SK-N-SH (cell line): ENCODE results near the gene CD22. TPM values are rescaled to one million over a fixed set of nuclear protein-coding genes. Genes with fewer than 3 reads are reported as not detected.

Experiments
- CTCF ChIA-PET: fragments of 300-600, 350-600 bp; formaldehyde crosslinking; extraction: SDS; loops from one replicate; lab custom pipeline; 2021; lab: Yijun Ruan, JAX
- POLR2A ChIA-PET: fragments of 350-600 bp; sonication (Branson Sonifier 250); formaldehyde crosslinking; extraction: SDS; loops from one replicate; lab custom pipeline; 2020; ENCODE audit warnings: antibody characterized with exemption, inconsistent platforms; lab: Yijun Ruan, JAX
- DNase-seq: peaks from one replicate; pipeline ENCODE4 v3.0.0; 2012
- H2AFZ ChIP-seq: fragments of 200-600 bp; sonication (generic); 2 replicates; pipeline ENCODE4 v1.8.1; 2016; ENCODE audit warnings: antibody characterized with exemption, mild to moderate bottlenecking, low read depth
- H3F3A ChIP-seq: fragments of 200-600 bp; sonication (generic); replicated peaks from 2 replicates; pipeline ENCODE3; 2016; ENCODE audit warnings: antibody characterized with exemption, mild to moderate bottlenecking; ENCODE audit not compliant: insufficient read depth
- H3K27ac ChIP-seq, 2 experiments: fragments of 200-500 bp in 1 of 2; fragments of 200-600 bp in 1 of 2; sonication (Bioruptor generic) in 1 of 2; sonication (generic), shearing (Covaris generic) in 1 of 2; 2 replicates each; pipeline versions ENCODE4 v1.5.1 to v1.6.1; 2014 to 2016; ENCODE audit warnings: low read depth in 2 of 2, inconsistent platforms in 1 of 2, low read length in 1 of 2, mild to moderate bottlenecking in 1 of 2, mixed read lengths in 1 of 2
- H3K27me3 ChIP-seq: fragments of 200-600 bp; sonication (generic), shearing (Covaris generic); 2 replicates; pipeline ENCODE4 v1.6.1; 2016; ENCODE audit warnings: mixed run types; ENCODE audit not compliant: insufficient read depth
- H3K36me3 ChIP-seq, 2 experiments: fragments of 200-500 bp in 1 of 2; fragments of 200-600 bp in 1 of 2; sonication (Bioruptor generic) in 1 of 2; sonication (generic) in 1 of 2; replicated peaks in 1 of 2; 2 replicates each; pipeline versions ENCODE3 to v1.5.1; 2014 to 2016; ENCODE audit warnings: low read length in 1 of 2, mild to moderate bottlenecking in 1 of 2; ENCODE audit not compliant: insufficient read depth in 2 of 2, control insufficient read depth in 1 of 2
- H3K4me1 ChIP-seq, 2 experiments: fragments of 200-500 bp in 1 of 2; fragments of 200-600 bp in 1 of 2; sonication (Bioruptor generic) in 1 of 2; sonication (generic), shearing (Covaris generic) in 1 of 2; 2 replicates each; pipeline versions ENCODE4 v1.5.1 to v1.6.1; 2014 to 2016; ENCODE audit warnings: low read depth in 1 of 2, low read length in 1 of 2, mixed run types in 1 of 2; ENCODE audit not compliant: insufficient read depth in 2 of 2, control insufficient read depth in 1 of 2
- H3K4me2 ChIP-seq: fragments of 200-600 bp; sonication (generic), shearing (Covaris generic); 2 replicates; pipeline ENCODE4 v1.6.1; 2017; ENCODE audit warnings: mixed run types
- H3K4me3 ChIP-seq, 2 experiments: fragments of 200-500 bp in 1 of 2; fragments of 200-600 bp in 1 of 2; sonication (Bioruptor generic) in 1 of 2; sonication (generic), shearing (Covaris generic) in 1 of 2; 2 replicates each; pipeline versions ENCODE4 v1.5.1 to v1.8.1; 2014 to 2016; ENCODE audit warnings: low read depth in 2 of 2, inconsistent platforms in 1 of 2, low read length in 1 of 2, mild to moderate bottlenecking in 1 of 2, mixed read lengths in 1 of 2, moderate library complexity in 1 of 2
- H3K79me2 ChIP-seq: fragments of 200-600 bp; sonication (generic); 2 replicates; pipeline ENCODE4 v1.8.1; 2017; ENCODE audit warnings: mild to moderate bottlenecking; ENCODE audit not compliant: insufficient read depth
- H3K9ac ChIP-seq: fragments of 200-600 bp; sonication (generic); 2 replicates; pipeline ENCODE4 v1.6.1; 2017; ENCODE audit warnings: mixed run types
- H3K9me2 ChIP-seq: fragments of 200-600 bp; sonication (generic); 2 replicates; pipeline ENCODE4 v1.6.1; 2017; ENCODE audit warnings: mixed run types
- H3K9me3 ChIP-seq: fragments of 200-600 bp; sonication (generic); 2 replicates; pipeline ENCODE4 v1.6.1; 2017; ENCODE audit warnings: mixed run types, mild to moderate bottlenecking, moderate library complexity
- H4K20me1 ChIP-seq: fragments of 200-600 bp; sonication (generic); 2 replicates; pipeline ENCODE4 v1.6.1; 2017; ENCODE audit warnings: mild to moderate bottlenecking, mixed run types; ENCODE audit not compliant: insufficient read depth
- CHD2 ChIP-seq: fragments of 150-350 bp; IDR thresholded peaks from 2 replicates; pipeline ENCODE4 v1.6.1; 2018; ENCODE audit warnings: low read length; ENCODE audit not compliant: partially characterized antibody
- CTCF ChIP-seq: fragments of 200-600 bp; sonication (generic); IDR thresholded peaks from 2 replicates; pipeline ENCODE4 v1.6.1; 2017; ENCODE audit warnings: antibody characterized with exemption, mild to moderate bottlenecking, moderate library complexity
- EP300 ChIP-seq, 2 experiments: IDR thresholded peaks; 2 replicates each; pipeline versions ENCODE4 v1.4.0 to v1.6.1; 2012; ENCODE audit warnings: borderline replicate concordance in 1 of 2, low read depth in 1 of 2, low read length in 1 of 2
- GABPA ChIP-seq: IDR thresholded peaks from 2 replicates; pipeline ENCODE4 v1.4.0; 2012; ENCODE audit warnings: low read depth, mild to moderate bottlenecking
- MAX ChIP-seq: IDR thresholded peaks from 2 replicates; pipeline ENCODE4 v1.4.0; 2012; ENCODE audit warnings: low read depth
- MXI1 ChIP-seq: IDR thresholded peaks from 2 replicates; pipeline ENCODE4 v1.6.1; 2012; ENCODE audit warnings: mild to moderate bottlenecking, low read depth, low read length, improper control_type of control experiment
- NFIC ChIP-seq: IDR thresholded peaks from 2 replicates; pipeline ENCODE4 v1.4.0; 2012; ENCODE audit warnings: borderline replicate concordance
- NRF1 ChIP-seq: IDR thresholded peaks from 2 replicates; pipeline ENCODE4 v1.6.1; 2012; ENCODE audit warnings: low read depth, mild to moderate bottlenecking, low read length
- PBX3 ChIP-seq: IDR thresholded peaks from 2 replicates; pipeline ENCODE4; 2012
- POLR2AphosphoS5 ChIP-seq: IDR thresholded peaks from 2 replicates; pipeline ENCODE4 v1.6.1; 2012; ENCODE audit warnings: low read depth, low read length
- RAD21 ChIP-seq: IDR thresholded peaks from 2 replicates; pipeline ENCODE4 v1.6.1; 2012; ENCODE audit warnings: mild to moderate bottlenecking, low read length
- RCOR1 ChIP-seq: fragments of 150-350 bp; IDR thresholded peaks from 2 replicates; pipeline ENCODE4 v1.6.1; 2017; ENCODE audit warnings: antibody characterized with exemption, low read length
- RFX5 ChIP-seq: IDR thresholded peaks from 2 replicates; pipeline ENCODE4 v1.6.1; 2012; ENCODE audit warnings: mild to moderate bottlenecking, improper control_type of control experiment, low read length
- SMC3 ChIP-seq: IDR thresholded peaks from 2 replicates; pipeline ENCODE4 v1.6.1; 2012; ENCODE audit warnings: low read depth, low read length, improper control_type of control experiment
- TAF1 ChIP-seq: IDR thresholded peaks from 2 replicates; pipeline ENCODE4 v1.6.1; 2012; ENCODE audit warnings: low read depth, mild to moderate bottlenecking, low read length, moderate library complexity, borderline replicate concordance
- USF1 ChIP-seq: IDR thresholded peaks from 2 replicates; pipeline ENCODE4 v1.4.0; 2012; ENCODE audit warnings: low read depth, borderline replicate concordance
- USF2 ChIP-seq: fragments of 150-350 bp; IDR thresholded peaks from 2 replicates; pipeline ENCODE4 v1.6.1; 2017; ENCODE audit warnings: antibody characterized with exemption, low read length, low read depth, borderline replicate concordance
- YY1 ChIP-seq: IDR thresholded peaks from 2 replicates; pipeline ENCODE4 v1.4.0; 2012; ENCODE audit warnings: low read depth, mild to moderate bottlenecking
- WGBS: methylation state at CpG from one replicate; pipeline ENCODE4 v1.1.6; 2017; ENCODE audit warnings: low lambda C conversion rate; 5-methylcytosine and 5-hydroxymethylcytosine counted together
- polyA plus RNA-seq, 3 experiments: library from polyadenylated mRNA; depleted of rRNA; stranded (reverse); fragments of >200 nt; gene quantifications; 2 replicates each; pipeline ENCODE4 v1.2.3, GENCODE V29; 2012

Gene CD22
- polyA plus RNA-seq, 1 of the 3 experiments (the other 2 are of a cell fraction) = 0.18 TPM

GRCh38 chr19:35352448-35353304 lies 23.7 kb downstream of the CD22 start:
- H3K79me2 ChIP-seq = no peaks in the 10 kb centered on the region
- TF ChIP-seq SMC3 (peak; percentile 72), RAD21 (peak; percentile 91), CTCF (peak; percentile 80), POLR2AphosphoS5 (no peak)
- ChIA-PET POLR2A (no interaction called here), CTCF (interaction anchor here (0.7 to 7.2 kb wide), 56 partner anchors 8 to 447 kb away, joined by 3 to 111 read pairs (median 4); partner anchors contain the start of genes FXYD3 and HAUS5)
- H3K36me3 ChIP-seq = no peaks in the 10 kb centered on the region
- no peaks in the 10 kb centered on the region for H3K9me3 ChIP-seq
- no peaks in the 10 kb centered on the region for H3F3A ChIP-seq
- H3K9me2 ChIP-seq = no peaks in the 10 kb centered on the region
- peaks cover 0 to 3% of the 10 kb centered on the region in 2 experiments; a peak in 1 of 4 replicates for H3K4me1 ChIP-seq
- no peak overlapping the region for H3K27ac ChIP-seq
- WGBS = 5% methylated on average over 26 of the region's 32 CpGs
- H3K9ac ChIP-seq = no peak overlapping the region
- H2AFZ ChIP-seq = peak overlapping the region; percentile 9; the same call in 1 of the 2 replicates
- DNase-seq = peak; percentile 85
- H3K4me2 ChIP-seq = no peak overlapping the region
- H3K27me3 ChIP-seq = peaks cover 80% of the 10 kb centered on the region
- H4K20me1 ChIP-seq = no peaks in the 10 kb centered on the region
- no peak overlapping the region for H3K4me3 ChIP-seq

GRCh38 chr19:35353635-35354034 lies 24.6 kb downstream of the CD22 start:
- Histone ChIP-seq H3K27ac (no peak overlapping the region), H3K4me2 (no peak overlapping the region), H3K4me1 (peaks cover 0 to 10% of the 10 kb centered on the region in 2 experiments; a peak in 1 of 4 replicates), H3K9me3 (no peaks in the 10 kb centered on the region), H3K4me3 (no peak overlapping the region), H3F3A (no peaks in the 10 kb centered on the region), H3K9me2 (no peaks in the 10 kb centered on the region), H3K9ac (no peak overlapping the region), H4K20me1 (no peaks in the 10 kb centered on the region), H3K36me3 (no peaks in the 10 kb centered on the region), H3K79me2 (no peaks in the 10 kb centered on the region), H3K27me3 (peaks cover 78% of the 10 kb centered on the region), H2AFZ (no peak overlapping the region)
- POLR2A ChIA-PET = no interaction called here
- WGBS = 22% methylated on average over 9 of the region's 9 CpGs
- CTCF ChIA-PET = interaction anchor here (0.9 to 7.2 kb wide), 43 partner anchors 8 to 448 kb away, joined by 3 to 111 read pairs (median 5); partner anchors contain the start of gene FXYD3
- no peak for TF ChIP-seq PBX3
- no peak for TF ChIP-seq RCOR1
- TF ChIP-seq NRF1 = no peak
- no peak for TF ChIP-seq MXI1
- no peak for TF ChIP-seq RFX5
- no peak for TF ChIP-seq MAX
- no peak for TF ChIP-seq USF2
- no peak for TF ChIP-seq YY1
- no peak for TF ChIP-seq TAF1
- no peak for TF ChIP-seq CHD2
- TF ChIP-seq USF1 = no peak
- no peak for TF ChIP-seq GABPA
- TF ChIP-seq SMC3 = no peak
- TF ChIP-seq CTCF = no peak
- TF ChIP-seq NFIC = no peak
- TF ChIP-seq EP300 (IDR thresholded peaks at IDR 0.05; ENCODE audit: borderline replicate concordance in 1 of 2, low read depth in 1 of 2, low read length in 1 of 2) = no peak
- DNase-seq = no peak
